Measurements from ENCODE around the gene SLC25A11.

DNA sequence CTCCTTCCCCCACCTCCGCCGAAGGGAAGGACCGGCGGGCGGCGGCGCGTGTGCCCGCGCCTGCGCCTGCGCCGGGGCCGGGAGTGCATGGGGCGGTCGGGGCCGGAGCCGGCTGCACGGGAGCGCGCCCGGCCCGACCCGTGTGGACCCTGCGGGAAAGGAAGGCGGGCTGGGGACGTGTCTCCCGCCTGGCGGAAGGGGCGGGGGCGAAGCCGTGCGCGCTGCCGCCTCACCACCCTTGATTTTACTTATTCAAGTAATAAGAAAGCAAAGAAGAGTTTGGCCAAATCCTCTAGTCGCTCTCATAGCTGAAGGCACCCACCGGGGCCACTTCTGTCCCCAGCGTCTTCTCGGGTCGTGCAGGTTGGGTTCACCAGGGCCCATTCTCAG lies 9.1 kb upstream of the SLC25A11 start:
- TF ChIP-seq, protein P1, sequence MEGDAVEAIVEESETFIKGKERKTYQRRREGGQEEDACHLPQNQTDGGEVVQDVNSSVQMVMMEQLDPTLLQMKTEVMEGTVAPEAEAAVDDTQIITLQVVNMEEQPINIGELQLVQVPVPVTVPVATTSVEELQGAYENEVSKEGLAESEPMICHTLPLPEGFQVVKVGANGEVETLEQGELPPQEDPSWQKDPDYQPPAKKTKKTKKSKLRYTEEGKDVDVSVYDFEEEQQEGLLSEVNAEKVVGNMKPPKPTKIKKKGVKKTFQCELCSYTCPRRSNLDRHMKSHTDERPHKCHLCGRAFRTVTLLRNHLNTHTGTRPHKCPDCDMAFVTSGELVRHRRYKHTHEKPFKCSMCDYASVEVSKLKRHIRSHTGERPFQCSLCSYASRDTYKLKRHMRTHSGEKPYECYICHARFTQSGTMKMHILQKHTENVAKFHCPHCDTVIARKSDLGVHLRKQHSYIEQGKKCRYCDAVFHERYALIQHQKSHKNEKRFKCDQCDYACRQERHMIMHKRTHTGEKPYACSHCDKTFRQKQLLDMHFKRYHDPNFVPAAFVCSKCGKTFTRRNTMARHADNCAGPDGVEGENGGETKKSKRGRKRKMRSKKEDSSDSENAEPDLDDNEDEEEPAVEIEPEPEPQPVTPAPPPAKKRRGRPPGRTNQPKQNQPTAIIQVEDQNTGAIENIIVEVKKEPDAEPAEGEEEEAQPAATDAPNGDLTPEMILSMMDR (IDR thresholded peaks at IDR 0.05) = no peak
- TF ChIP-seq POLR2A (IDR thresholded peaks at IDR 0.05) = peak; percentile 6 to 35 (median 19)
